Measurements from ENCODE around the gene ANK3.

ANK3 gene

GRCh38 chr10:60409202-60409601 is 19.5 kb upstream of the ANK3 start:
- Histone ChIP-seq H3K79me2 (ENCODE audit: low read length) (no peaks in the 10 kb centered on the region), H3K27me3 (replicated peaks; ENCODE audit: insufficient read depth, low read length) (no peaks in the 10 kb centered on the region), H3F3A (ENCODE audit: insufficient read depth, low read length) (no peaks in the 10 kb centered on the region), H4K20me1 (ENCODE audit: insufficient read depth, low read length) (no peaks in the 10 kb centered on the region), H3K4me2 (ENCODE audit: low read depth, low read length) (no peak overlapping the region), H3K4me1 (ENCODE audit: low read length) (no peaks in the 10 kb centered on the region), H3K4me3 (ENCODE audit: low read length) (no peak overlapping the region), H3K36me3 (replicated peaks; ENCODE audit: insufficient read depth, low read length) (no peaks in the 10 kb centered on the region), H2AFZ (ENCODE audit: low read length) (no peak overlapping the region), H3K9me3 (replicated peaks; ENCODE audit: insufficient read depth, low read length) (no peaks in the 10 kb centered on the region), H3K27ac (ENCODE audit: low read length) (no peak overlapping the region), H3K9ac (ENCODE audit: low read length) (no peak overlapping the region), H3K9me2 (replicated peaks; ENCODE audit: insufficient read depth, low read length) (no peaks in the 10 kb centered on the region)
- no peak for DNase-seq
- TF ChIP-seq CTCF (IDR thresholded peaks at IDR 0.05; ENCODE audit: low read length) = no peak
- no peak for TF ChIP-seq EZH2 (optimal IDR thresholded peaks at IDR 0.05; ENCODE audit: low read depth, low read length)
- TF ChIP-seq EZH2phosphoT487 (IDR thresholded peaks at IDR 0.05; ENCODE audit: low read length) = no peak

DNA sequence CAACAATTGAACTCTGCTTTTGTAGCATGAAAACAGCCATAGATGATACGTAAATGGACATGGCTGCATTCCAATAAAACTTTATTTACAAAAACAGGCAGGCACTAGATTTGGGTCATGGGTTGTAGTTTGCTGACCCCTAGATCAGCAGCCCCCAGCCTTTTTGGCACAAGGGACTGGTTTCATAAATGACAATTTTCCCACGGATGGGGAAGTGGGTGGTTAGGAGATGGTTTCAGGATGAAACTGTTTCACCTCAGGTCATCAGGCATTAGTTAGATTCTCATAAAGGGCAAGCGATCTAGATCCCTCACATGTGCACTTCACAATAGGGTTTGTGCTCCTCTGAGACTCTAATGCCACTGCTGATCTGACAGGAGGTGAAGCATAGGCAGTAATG is 16.5 kb upstream of the ANK3 start:
- no peaks in the 10 kb centered on the region for H4K20me1 ChIP-seq (ENCODE audit: insufficient read depth, low read length)

DNA sequence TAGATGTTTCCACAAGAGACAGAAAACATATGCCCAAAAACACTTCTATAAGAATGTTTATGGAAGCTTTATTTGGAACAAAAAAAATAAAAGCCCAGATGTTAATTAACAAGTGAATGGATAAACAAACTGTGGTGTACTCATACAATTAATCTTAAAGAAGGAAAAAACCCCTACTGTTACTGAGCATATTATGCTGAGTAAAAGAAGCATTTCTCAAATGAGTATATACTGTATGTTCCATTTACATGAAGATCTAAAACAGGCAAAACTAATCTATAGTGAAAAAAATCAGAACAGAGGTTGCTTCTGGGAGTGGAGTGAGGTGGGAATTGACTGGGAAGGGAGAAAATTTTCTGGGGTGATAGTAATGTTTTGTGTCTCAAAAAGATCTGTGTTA is 15.5 kb upstream of the ANK3 start:
- DNase-seq = no peak
- Histone ChIP-seq H3K27me3 (replicated peaks; ENCODE audit: insufficient read depth, low read length) (no peaks in the 10 kb centered on the region), H3K4me2 (ENCODE audit: low read depth, low read length) (no peak overlapping the region), H3K4me1 (ENCODE audit: low read length) (no peaks in the 10 kb centered on the region), H3K9ac (ENCODE audit: low read length) (no peak overlapping the region), H3K36me3 (replicated peaks; ENCODE audit: insufficient read depth, low read length) (no peaks in the 10 kb centered on the region), H2AFZ (ENCODE audit: low read length) (no peak overlapping the region), H3K27ac (ENCODE audit: low read length) (no peak overlapping the region), H3K9me3 (replicated peaks; ENCODE audit: insufficient read depth, low read length) (no peaks in the 10 kb centered on the region), H3K79me2 (ENCODE audit: low read length) (no peaks in the 10 kb centered on the region), H4K20me1 (ENCODE audit: insufficient read depth, low read length) (no peaks in the 10 kb centered on the region), H3K9me2 (replicated peaks; ENCODE audit: insufficient read depth, low read length) (no peaks in the 10 kb centered on the region), H3F3A (ENCODE audit: insufficient read depth, low read length) (no peaks in the 10 kb centered on the region), H3K4me3 (ENCODE audit: low read length) (no peak overlapping the region)
- TF ChIP-seq EZH2 (optimal IDR thresholded peaks at IDR 0.05; ENCODE audit: low read depth, low read length) (no peak), CTCF (IDR thresholded peaks at IDR 0.05; ENCODE audit: low read length) (no peak), EZH2phosphoT487 (IDR thresholded peaks at IDR 0.05; ENCODE audit: low read length) (no peak)

More for the DNA sequence above, 16.5 kb upstream of the ANK3 start:
- H3K36me3 ChIP-seq (replicated peaks; ENCODE audit: insufficient read depth, low read length) = no peaks in the 10 kb centered on the region
- H3K4me3 ChIP-seq (ENCODE audit: low read length) = no peak overlapping the region
- H3K9me3 ChIP-seq (replicated peaks; ENCODE audit: insufficient read depth, low read length) = no peaks in the 10 kb centered on the region
- no peaks in the 10 kb centered on the region for H3F3A ChIP-seq (ENCODE audit: insufficient read depth, low read length)
- H3K9ac ChIP-seq (ENCODE audit: low read length) = no peak overlapping the region
- no peak overlapping the region for H3K4me2 ChIP-seq (ENCODE audit: low read depth, low read length)
- no peaks in the 10 kb centered on the region for H3K79me2 ChIP-seq (ENCODE audit: low read length)
- H3K27ac ChIP-seq (ENCODE audit: low read length) = no peak overlapping the region
- TF ChIP-seq CTCF (IDR thresholded peaks at IDR 0.05; ENCODE audit: low read length) (no peak), EZH2phosphoT487 (IDR thresholded peaks at IDR 0.05; ENCODE audit: low read length) (no peak), EZH2 (optimal IDR thresholded peaks at IDR 0.05; ENCODE audit: low read depth, low read length) (no peak)
- H3K9me2 ChIP-seq (replicated peaks; ENCODE audit: insufficient read depth, low read length) = no peaks in the 10 kb centered on the region
- no peaks in the 10 kb centered on the region for H3K4me1 ChIP-seq (ENCODE audit: low read length)
- H3K27me3 ChIP-seq (replicated peaks; ENCODE audit: insufficient read depth, low read length) = no peaks in the 10 kb centered on the region
- DNase-seq = no peak
- no peak overlapping the region for H2AFZ ChIP-seq (ENCODE audit: low read length)

Measured in MM.1S (cell line).